GM19463 (cell line): ENCODE data around the gene MRPS23.
A peak's percentile ranks its signal among the peaks of the same experiment; 100 is the strongest.

Experiments used
- ATAC-seq: cut with Tn5 transposase; IDR thresholded peaks from one replicate; pipeline ENCODE4 v1.9.1; 2021; ENCODE audit warnings: mild to moderate bottlenecking, moderate library complexity; ENCODE audit not compliant: unreplicated experiment

The MRPS23 gene

DNA sequence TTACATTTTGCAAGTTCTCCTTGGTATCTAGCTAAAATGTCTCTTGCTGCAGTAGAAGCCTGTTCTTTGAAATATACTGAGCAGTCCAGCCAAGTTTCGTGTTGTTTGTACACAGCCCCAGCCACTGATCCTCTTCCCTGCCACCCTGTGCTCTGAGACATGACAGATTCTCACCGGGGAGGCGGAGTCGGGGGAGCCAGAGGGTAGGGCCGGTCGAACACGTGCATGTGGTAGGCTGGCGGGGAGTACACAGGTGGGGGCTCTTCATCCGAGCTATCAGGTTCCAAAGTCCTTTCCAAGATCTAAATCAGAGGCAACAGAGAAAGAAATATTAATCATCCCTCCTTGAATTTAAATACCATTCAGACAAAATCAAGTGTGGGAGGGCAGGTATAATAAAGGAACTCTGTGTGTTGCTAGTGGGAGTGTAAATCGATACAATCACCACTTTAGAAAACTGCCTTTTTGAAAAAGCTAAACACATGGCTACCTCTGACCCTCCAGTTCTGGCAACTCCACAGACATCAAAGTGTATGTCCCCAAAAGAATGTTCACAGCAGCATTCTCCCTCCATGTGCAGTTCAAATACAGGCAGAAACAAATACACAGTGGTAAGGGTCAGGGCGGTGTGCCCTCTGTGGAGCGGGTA lies 29.7 kb upstream of the MRPS23 start:
- ATAC-seq: no peak

DNA sequence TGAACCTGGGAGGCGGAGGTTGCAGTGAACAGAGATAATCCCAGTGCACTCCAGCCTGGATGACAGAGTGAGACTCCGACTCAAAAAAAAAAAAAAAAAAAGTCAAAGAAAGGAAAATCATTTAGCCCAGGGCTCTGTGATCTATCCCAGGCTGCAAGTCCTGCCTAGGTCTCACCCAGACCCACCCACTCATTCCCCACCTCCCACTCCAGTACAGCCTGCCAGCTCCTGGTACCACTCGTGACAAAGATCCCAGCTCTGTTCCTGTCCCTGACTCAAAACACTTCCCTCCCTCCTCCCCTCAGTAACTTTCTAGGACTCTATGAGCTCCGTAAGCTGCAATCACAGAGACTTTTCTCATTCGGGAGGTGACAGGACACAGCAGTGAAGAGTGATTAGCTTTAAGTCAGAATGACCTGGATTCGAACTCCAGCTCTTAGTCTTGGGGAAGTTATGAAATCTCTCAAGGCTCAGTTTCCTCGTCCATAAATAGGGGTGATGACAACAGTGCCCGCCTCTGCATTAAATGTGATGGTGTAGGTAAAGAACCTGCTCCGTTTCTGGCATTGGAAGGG lies 28.0 kb upstream of the MRPS23 start:
- ATAC-seq: no peak

DNA sequence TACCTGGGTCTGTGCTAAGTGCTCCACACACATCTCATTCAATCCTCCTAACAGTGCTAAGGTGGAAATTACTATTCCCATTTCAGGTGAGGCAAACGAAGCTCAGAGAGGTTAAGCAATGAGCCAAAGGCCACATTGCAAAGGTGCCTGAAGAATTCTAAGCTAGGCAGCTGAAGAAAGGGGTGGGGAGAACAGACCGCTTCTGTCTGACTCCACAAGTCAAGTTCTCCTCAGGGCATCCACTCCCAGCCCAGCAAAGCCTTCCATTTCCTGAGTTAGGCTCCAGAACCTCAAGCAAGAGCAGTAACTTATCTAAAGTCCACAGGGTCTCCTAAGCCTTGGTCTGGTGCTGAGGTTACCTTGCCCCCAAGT lies 27.0 kb upstream of the MRPS23 start:
- no peak for ATAC-seq

DNA sequence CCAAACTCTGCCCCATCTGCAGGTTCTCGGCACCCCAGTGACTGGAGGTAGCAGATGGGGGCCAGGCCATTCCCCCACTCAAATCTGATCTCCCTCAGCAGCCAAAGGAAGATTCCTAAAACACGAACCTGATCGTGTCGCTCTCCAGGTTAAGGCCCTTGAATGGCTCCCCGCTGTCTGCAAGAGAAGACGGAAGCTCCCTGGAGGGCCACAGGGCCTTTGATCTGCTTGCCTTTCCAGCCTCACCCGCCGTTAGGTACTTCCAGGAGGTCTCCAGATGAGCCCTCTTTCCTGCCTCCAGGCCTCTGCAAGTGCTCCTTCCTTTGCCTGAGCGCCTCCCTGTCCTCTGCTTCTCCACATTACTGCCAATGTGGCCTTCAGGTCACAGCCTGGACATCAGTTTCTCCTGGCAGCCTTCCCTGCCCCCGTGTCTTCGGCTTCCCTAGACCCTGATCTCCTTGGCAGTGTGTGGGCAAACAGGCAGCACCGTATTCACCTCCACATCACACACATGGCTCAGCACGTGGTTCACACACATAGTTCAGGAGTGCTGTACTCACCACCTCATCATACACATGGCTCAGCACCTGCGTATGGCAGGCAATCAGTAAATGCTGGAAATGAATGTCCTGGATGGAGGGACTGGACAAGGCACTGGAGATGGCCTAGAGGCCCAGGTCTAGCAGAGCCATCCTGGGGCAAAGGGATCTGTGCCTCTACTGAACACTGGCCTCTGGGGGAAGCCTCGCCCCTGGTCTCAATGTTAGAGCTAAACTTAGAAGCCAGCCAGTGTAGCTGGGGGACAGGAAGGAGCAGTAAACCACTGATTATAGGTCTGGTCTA lies 26.4 kb upstream of the MRPS23 start:
- ATAC-seq: no peak

DNA sequence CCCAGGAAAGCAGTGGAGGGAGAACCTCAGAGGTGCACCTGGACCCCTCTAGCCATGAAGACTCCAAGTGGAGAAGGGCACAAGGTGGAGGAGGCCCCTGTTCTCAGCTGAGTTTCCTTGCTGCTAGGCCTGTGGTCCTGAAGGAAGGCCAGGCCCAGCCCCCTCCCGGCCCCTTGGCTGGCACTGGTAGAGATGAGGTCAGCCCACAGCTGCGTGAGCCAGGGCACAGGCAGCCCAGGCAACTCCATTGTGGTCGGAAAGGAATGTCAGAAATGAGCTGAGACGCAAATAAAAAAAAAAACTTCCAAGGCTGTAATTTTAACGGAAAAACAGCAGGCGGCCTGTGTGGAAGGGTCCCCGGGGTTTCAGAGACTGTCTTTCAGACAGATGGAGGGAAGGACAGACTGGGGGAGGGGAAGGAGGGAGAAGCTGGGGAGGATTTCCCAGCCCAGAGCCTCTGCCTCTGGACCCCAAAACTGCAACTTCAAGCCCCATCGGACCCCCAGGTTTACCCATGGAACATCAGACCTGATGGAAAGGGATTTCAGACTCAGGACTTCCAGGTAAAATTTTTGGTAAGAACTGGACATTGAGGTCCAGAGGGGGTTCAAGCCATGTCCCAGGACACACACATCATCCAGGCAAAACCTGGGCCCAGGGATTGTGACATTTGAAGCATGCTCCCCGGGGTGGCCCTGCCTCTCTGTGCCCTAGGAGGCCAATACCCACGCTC lies 25.6 kb upstream of the MRPS23 start:
- no peak for ATAC-seq

DNA sequence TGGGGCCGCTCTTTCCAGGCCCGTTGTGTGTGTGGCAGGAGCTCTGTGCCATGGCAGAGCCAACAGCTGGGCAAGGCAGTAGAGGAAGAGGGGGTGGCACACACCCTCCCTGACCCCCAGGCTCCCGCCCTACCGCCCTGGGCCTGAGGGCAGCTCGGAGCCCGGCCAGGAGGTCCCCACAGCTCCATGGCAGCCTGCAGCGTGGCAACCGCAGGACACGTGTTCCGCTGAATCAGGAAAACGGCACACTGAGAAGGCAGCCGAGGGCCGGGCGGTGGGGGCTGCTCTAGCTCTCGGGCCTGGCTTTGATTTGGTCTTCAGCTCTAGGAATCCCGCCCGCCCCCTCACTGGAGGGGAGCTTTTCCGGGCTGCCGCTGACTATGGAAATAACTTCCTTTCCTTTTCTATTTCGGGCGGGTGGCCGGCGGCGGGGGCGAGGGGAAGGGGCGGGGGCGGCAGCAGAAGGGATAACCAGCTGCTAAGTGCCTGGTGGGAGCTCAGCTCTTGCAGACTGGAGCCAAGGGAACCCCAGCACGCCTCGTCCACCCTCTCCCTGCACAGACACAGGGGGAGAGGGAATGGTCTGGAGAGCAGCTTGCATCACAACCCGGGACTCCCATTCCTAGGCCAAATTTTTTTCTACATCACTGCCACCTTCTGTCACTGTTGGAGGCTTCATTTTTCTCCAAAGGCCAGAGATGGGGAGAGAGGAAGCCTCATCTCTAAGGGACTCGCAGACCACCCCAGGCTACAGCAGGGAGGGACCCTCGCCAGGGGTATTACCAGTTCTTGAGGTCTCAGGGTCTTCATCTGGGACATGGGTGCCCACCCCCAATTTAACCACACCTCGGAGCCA lies 24.8 kb upstream of the MRPS23 start:
- ATAC-seq: no peak

DNA sequence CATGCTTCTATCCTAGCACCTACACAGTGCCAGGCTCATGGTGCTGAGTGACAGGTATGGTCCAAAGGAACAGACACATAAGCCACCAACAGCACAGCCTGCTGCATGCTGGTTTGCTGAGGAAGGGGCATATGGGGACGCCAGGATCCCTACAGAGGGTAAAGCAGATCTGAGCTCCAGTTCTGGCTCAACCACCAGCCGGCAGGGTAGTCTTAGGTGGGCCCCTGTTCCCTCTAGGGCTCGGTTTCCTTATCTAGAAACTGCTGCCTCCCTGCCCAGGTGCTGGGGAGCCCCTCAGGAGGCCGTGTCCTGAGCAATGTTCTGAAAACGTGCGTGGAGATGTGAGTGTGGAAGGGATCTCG lies 24.2 kb upstream of the MRPS23 start:
- no peak for ATAC-seq

DNA sequence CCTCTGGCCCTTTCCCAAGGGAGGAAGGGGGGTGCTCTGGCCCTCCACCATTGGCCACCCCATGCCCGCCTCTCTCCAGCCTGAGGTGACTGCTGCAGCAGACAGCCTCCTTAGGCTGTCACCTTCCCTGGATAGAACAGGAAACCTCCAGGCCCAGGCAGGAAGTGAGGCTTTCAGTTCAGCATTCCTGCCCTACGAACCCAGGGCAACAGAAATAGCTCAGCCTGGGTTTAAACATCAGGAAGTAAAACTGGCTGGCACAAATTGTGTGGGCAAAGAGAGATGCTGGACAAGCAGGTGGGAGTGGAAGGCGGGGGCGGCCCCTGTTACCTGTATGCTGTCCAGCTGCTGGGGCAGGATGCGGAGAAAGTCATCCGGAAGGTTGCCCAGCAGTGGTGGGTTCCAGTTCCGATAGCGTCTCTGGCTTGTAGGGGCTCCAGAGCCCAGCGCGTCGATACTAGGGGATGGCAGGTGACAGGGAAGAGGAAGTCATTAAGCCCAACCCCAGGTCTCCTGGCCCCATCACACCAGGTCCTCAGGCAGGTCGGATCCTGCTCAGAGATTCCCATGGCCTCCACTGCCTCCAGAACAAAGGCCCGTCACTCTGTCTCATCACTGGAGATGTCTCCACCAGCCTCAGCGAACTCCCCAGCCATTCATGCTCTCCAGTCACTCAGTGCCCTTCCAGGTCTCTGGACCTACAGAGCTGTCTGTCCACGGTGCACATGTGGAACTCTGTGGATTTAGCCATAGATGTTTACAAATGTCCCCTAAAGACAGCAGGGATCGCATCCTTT lies 23.6 kb upstream of the MRPS23 start:
- no peak for ATAC-seq

DNA sequence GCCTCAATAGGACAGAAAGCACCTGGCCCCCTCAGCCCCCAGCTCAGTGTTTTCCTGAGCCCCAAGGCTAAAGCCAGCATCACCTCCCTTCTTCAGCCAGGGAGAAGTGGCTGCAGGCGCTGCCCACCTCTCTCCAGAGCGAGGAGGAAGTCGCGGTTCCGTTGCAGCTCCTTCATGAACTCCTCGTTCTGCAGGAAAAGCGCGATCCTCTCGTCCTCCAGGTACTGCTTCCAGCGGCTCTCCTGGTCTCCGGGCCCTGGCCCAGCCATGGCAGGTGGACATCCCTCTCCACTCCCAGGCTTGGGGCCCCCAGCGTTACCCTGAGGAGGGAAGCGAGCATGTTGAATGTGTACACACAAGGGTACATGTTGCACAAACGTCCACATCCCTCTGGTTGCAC lies 22.7 kb upstream of the MRPS23 start:
- no peak for ATAC-seq

DNA sequence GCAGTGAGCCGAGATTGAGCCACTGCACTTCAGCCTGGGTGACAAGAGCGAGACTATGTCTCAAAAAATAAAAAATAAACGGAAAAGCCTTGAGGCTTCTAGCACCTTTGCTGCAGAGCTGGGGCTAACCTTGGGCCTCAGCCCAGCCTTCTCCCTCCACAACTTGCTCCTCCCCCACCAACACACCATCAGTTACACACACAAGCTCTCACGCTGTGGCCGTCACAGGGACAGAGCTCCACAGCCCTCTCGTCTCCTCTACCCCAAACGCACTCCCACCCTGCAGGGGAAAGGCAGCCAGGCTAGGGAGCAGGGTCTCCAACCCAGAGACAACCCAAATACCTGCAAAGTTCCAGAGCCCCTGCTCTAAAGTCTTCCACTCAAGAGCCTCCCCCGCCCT lies 22.0 kb upstream of the MRPS23 start:
- ATAC-seq: no peak

DNA sequence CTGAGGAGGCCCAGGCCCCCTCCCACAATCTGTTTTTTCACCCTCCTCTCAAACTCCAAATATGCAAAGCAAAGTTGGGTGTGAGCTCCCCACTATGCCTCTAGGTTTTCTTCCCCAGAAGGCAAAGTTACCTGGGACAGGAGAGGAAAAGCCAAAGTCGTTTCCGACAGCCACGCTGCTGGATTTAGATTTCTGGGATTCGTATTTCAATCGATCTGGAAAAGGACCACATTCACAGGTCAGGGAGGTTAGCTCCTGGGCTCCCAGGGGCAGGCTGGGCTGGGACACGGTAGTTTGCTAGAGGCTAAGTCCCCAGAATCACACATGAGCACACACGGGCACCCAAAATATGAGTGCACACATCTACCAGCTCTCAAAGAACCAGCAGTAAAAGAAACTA lies 21.3 kb upstream of the MRPS23 start:
- ATAC-seq: no peak

DNA sequence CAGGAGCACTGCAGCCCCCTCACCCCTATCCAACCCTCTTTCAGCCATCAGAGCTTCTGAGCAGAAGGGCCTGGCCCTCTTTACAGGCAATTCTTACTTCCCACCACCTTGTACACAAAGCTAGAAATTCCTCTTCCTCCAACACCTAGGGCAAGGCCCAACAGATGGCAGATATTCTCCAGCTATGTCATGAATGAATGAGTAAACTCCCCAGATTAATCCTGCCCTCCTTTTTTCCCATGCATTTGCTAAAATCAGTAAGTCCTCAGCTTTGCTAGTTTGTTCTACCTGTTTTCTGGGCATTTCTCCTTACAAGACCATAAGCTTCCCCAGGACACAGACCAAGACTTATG lies 20.4 kb upstream of the MRPS23 start:
- ATAC-seq: no peak

DNA sequence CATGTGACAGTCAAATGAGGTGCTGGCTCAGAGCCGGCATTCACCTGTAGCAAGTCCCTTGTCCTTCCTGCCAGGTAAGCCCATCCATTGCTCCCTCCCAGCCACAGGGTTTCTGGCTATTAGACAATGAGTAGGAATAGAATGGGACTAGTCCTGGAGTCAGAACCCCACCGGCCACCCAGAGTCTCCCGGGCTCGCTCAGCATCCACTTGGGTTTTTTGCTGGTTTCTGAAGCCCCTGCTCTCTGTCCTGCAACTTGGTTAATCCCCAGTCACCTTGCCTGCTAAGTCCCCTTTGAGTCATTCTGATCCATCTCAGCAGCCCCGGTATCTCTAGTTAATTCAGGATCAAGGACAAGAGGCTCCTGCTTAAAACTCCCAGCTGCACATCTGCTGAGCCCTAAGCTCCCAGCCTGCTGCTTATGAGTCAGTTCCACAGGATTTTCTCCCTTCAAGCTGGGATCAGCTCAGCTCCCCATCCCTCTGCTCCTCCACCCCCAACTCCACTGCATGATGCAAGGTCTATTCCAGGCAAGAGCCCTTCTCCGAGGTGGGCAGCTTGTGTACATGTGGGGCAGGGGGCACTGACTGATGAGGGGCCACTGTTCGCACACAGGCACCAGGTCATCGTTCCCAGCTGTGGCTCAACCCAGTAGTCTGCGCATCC lies 19.9 kb upstream of the MRPS23 start:
- no peak for ATAC-seq

DNA sequence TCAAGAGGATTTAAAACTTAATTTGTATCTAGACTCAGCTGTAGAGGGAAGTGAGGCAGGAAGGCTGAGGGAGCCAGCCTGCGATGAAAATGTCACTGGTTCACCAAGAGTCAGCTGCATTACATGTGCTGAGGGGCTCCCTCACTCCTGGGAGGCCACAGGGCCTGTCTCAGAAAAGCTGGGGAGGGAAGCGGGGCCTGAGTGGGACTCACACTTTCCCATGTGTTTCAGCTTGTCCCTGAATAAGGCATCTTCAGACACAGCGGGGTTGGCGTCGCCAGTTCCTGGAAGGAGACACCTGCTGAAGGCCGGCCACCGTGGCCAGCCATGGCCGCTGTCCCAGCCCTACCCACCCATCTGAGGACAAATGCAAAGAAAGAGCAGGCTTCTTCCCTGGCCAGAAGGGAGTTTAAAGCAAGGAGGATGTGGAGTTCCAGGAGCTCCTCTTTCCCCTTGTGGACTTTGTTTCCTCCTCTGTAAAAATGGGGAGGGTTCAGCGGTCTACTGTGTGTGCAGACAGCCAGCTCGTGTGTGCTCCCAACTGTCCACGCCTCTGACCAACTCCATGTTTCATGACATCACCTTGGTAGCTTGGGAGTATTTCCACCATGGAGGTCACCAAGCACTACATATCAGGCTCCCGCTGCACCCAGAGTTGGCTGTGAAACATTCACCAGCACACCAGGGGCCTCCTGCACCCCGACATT lies 19.2 kb upstream of the MRPS23 start:
- no peak for ATAC-seq

DNA sequence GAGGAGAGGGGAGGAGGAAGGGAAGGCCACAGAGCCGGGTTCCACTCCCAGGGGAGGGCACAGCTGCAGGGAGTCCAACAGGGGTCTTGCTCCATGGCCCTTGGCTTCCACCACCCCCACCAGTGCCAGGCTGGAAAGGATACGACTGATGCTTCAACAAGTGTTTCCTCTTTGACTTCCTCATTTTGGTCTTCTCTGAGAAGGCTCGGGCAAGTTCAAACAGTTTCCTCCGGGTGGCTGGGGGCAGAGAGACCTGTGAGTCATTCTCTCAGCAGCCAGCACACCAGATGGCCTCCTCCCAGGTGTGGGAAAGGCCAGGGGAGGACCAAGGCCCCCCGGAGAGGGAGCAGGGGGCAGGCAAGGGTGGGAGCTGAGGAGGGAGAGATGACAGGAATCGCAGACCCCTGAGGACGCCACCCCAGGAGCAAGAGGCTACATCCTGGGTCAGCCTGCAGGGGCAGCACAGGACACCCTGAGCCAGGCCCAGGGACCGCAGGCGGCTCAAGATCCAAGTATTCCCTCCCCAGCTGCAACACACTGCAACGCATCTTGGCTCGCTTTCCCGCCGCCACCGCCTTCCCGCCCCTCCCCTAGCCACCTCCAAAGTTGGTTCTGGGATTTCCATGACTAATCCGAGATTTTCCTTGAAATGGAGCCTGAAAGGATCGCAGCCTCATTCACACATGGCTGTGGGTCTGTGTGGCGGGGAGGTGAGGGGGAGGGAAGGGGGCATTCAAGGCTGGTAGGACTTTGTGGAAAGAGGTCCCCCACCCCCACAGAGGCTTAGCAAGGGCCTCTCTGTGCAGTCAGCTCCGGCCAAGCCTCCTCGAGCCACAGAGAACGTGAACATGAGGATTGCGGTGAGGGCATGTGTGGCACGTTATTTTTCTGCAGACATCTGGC lies 18.4 kb upstream of the MRPS23 start:
- ATAC-seq: peak; percentile 88

DNA sequence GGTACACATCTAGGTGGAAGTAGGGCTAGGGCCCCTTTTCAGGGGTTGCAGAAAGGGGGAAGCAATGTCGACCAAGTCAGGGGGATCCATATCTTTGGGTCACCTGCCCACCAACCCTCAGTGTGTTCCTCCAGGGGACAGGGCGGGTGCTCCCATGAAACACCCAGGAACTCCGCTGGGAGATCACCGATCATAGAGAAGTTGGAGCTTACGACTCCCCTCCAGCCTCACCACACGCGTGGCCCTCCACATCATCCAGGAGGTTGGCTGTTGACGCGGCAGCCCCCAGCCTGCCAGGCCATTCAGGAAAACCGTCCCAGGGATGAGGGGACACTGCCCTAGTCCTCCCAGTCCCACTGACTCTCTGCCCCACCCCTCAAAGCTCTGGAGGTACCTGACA lies 17.3 kb upstream of the MRPS23 start:
- ATAC-seq: no peak

DNA sequence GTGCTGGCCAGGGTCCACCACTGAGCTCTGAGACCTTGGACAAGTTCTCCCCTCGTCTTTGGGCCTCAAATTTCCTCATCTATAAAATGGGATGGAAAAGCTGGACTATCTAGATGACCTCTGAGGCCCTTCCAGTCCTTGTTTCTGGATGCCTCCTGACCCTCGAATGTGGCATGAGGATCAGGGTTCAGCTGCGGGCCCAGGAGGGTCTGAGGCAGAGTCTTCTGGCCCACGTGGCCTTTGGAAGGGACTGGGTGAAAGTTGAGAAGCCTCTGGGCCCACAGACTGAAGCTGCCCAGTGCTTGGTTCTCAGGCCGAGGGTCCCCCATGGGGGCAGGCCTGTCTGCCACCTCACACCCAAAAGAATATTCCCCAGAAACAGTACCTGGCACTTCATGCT lies 16.9 kb upstream of the MRPS23 start:
- no peak for ATAC-seq

DNA sequence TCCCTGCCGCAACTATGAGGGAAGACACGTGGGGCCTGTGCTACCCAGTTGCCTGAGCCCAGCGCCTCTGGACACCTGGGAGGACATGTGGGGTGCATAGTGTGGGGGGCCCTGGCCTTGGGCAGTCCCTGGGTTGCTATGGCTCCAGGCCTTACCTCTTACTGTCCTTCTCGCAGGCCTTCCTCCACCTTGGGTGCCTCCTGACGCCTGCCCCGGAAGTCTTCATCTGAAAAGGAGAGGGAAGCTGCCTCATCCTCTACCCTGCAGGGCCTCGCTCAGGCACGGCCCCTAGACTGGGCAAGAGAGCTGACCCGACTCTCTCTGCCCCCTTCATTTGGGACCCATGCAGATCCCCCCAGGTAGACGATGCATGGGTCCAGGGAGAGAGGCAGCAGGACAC lies 16.5 kb upstream of the MRPS23 start:
- no peak for ATAC-seq
